H9 (cell line): Measurements from ENCODE around the gene SYT17. TPM values are rescaled to one million over a fixed set of nuclear protein-coding genes. Genes with fewer than 3 reads are reported as not detected.

Experiments used
- DNase-seq: peaks from one replicate; pipeline ENCODE4 v3.0.0-alpha.2; 2017
- H2AFZ ChIP-seq: one replicate; pipeline ENCODE4 v1.6.1; 2013; ENCODE audit warnings: mild to moderate bottlenecking, low read length, control low read depth, moderate library complexity
- H2AK5ac ChIP-seq: 2 replicates; pipeline ENCODE4 v1.6.1; 2013; ENCODE audit warnings: low read length, control low read depth, mixed read lengths; ENCODE audit not compliant: insufficient read length
- H2BK120ac ChIP-seq: one replicate; pipeline ENCODE4 v1.6.1; 2013; ENCODE audit warnings: low read depth, mild to moderate bottlenecking, low read length, control low read depth, inconsistent platforms; ENCODE audit not compliant: poor library complexity, severe bottlenecking
- H2BK12ac ChIP-seq: 2 replicates; pipeline ENCODE4 v1.6.1; 2013; ENCODE audit warnings: low read length, control low read depth, mixed read lengths, low read depth; ENCODE audit not compliant: insufficient read length
- H2BK15ac ChIP-seq: 2 replicates; pipeline ENCODE4 v1.6.1; 2013; ENCODE audit warnings: low read depth, low read length, control low read depth
- H2BK20ac ChIP-seq: one replicate; pipeline ENCODE4 v1.6.1; 2013; ENCODE audit warnings: low read depth, mild to moderate bottlenecking, low read length, control low read depth, inconsistent platforms; ENCODE audit not compliant: poor library complexity, severe bottlenecking
- H2BK5ac ChIP-seq: 2 replicates; pipeline ENCODE4 v1.6.1; 2013; ENCODE audit warnings: low read length, control low read depth, mixed read lengths; ENCODE audit not compliant: insufficient read length
- H3K14ac ChIP-seq: 2 replicates; pipeline ENCODE4 v1.6.1; 2013; ENCODE audit warnings: low read length, control low read depth; ENCODE audit not compliant: insufficient read depth
- H3K18ac ChIP-seq: 2 replicates; pipeline ENCODE4 v1.6.1; 2013; ENCODE audit warnings: low read depth, mild to moderate bottlenecking, mixed read lengths, low read length, control low read depth; ENCODE audit not compliant: insufficient read length
- H3K23ac ChIP-seq: 2 replicates; pipeline ENCODE4 v1.6.1; 2013; ENCODE audit warnings: low read length, control low read depth, mixed read lengths, low read depth; ENCODE audit not compliant: insufficient read length
- H3K23me2 ChIP-seq: 2 replicates; pipeline ENCODE4 v1.6.1; 2013; ENCODE audit warnings: low read depth, mild to moderate bottlenecking, mixed read lengths, low read length, control low read depth; ENCODE audit not compliant: insufficient read length, poor library complexity, severe bottlenecking
- H3K27ac ChIP-seq: 2 replicates; pipeline ENCODE4 v1.5.1; 2013; ENCODE audit warnings: low read length, control low read depth, mixed read lengths, low read depth; ENCODE audit not compliant: insufficient read length
- H3K27me3 ChIP-seq: 2 replicates; pipeline ENCODE4 v1.6.1; 2013; ENCODE audit warnings: low read length, control low read depth, inconsistent platforms; ENCODE audit not compliant: insufficient read depth
- H3K4ac ChIP-seq: 2 replicates; pipeline ENCODE4 v1.6.1; 2013; ENCODE audit warnings: low read depth, mild to moderate bottlenecking, control low read depth, inconsistent platforms, low read length, moderate library complexity
- H3K4me1 ChIP-seq: 2 replicates; pipeline ENCODE4 v1.6.1; 2013; ENCODE audit warnings: low read length, control low read depth, inconsistent platforms; ENCODE audit not compliant: insufficient read depth
- H3K4me2 ChIP-seq: 2 replicates; pipeline ENCODE4 v1.6.1; 2013; ENCODE audit warnings: low read length, control low read depth, mixed read lengths; ENCODE audit not compliant: insufficient read length, insufficient read depth
- H3K56ac ChIP-seq: 2 replicates; pipeline ENCODE4 v1.6.1; 2013; ENCODE audit warnings: low read depth, mild to moderate bottlenecking, mixed read lengths, low read length, control low read depth; ENCODE audit not compliant: insufficient read length
- H3K79me1 ChIP-seq: 2 replicates; pipeline ENCODE4 v1.6.1; 2013; ENCODE audit warnings: low read depth, mild to moderate bottlenecking, moderate library complexity, low read length, control low read depth, inconsistent platforms; ENCODE audit not compliant: insufficient read depth, poor library complexity, severe bottlenecking
- H3K79me2 ChIP-seq: 2 replicates; pipeline ENCODE4 v1.6.1; 2013; ENCODE audit warnings: low read length, control low read depth, inconsistent platforms; ENCODE audit not compliant: insufficient read depth
- H3K9ac ChIP-seq: 2 replicates; pipeline ENCODE4 v1.6.1; 2013; ENCODE audit warnings: low read length, control low read depth, mixed read lengths; ENCODE audit not compliant: insufficient read length; ENCODE audit errors: extremely low read depth
- H3K9me3 ChIP-seq: one replicate; pipeline ENCODE4 v1.6.1; 2013; ENCODE audit warnings: low read depth, low read length, inconsistent platforms; ENCODE audit not compliant: control insufficient read depth
- H3T11ph ChIP-seq: one replicate; pipeline ENCODE4 v1.6.1; 2013; ENCODE audit warnings: mild to moderate bottlenecking, low read length, control low read depth, inconsistent platforms
- H4K20me1 ChIP-seq: one replicate; pipeline ENCODE4 v1.6.1; 2013; ENCODE audit not compliant: control insufficient read depth, insufficient read length, insufficient read depth
- H4K5ac ChIP-seq: 2 replicates; pipeline ENCODE4 v1.6.1; 2013; ENCODE audit warnings: low read depth, mild to moderate bottlenecking, mixed read lengths, low read length, control low read depth; ENCODE audit not compliant: insufficient read length
- H4K8ac ChIP-seq: replicated peaks from 2 replicates; pipeline ENCODE4 v1.6.1; 2013; ENCODE audit warnings: low read length, control low read depth, mixed read lengths, low read depth; ENCODE audit not compliant: insufficient read length
- H4K91ac ChIP-seq: 2 replicates; pipeline ENCODE4 v1.6.1; 2013; ENCODE audit warnings: low read depth, mild to moderate bottlenecking, moderate library complexity, mixed read lengths, low read length, control low read depth; ENCODE audit not compliant: insufficient read length
- H3K27ac Mint-ChIP-seq, 3 experiments: 2 replicates in 2 of 3; 3 replicates in 1 of 3; pipeline ENCODE4 v1.8.0; 2020 to 2021; ENCODE audit warnings: mixed read lengths in 3 of 3, mild to moderate bottlenecking in 1 of 3, moderate library complexity in 1 of 3
- H3K27me3 Mint-ChIP-seq: 2 replicates; pipeline ENCODE4 v1.8.0; 2021; ENCODE audit warnings: low read depth, mild to moderate bottlenecking, moderate library complexity, mixed read lengths
- H3K36me3 Mint-ChIP-seq, 3 experiments: 2 replicates in 2 of 3; 3 replicates in 1 of 3; pipeline ENCODE4 v1.8.0; 2020 to 2021; ENCODE audit warnings: low read depth in 3 of 3, mixed read lengths in 3 of 3; ENCODE audit not compliant: insufficient read depth in 1 of 3
- H3K4me1 Mint-ChIP-seq, 2 experiments: 2 replicates each; pipeline ENCODE4 v1.8.0; 2020; ENCODE audit warnings: mixed read lengths in 2 of 2
- H3K4me3 Mint-ChIP-seq, 2 experiments: 2 replicates in 1 of 2; 3 replicates in 1 of 2; pipeline ENCODE4 v1.8.0; 2020 to 2021; ENCODE audit warnings: mild to moderate bottlenecking in 2 of 2, mixed read lengths in 2 of 2, moderate library complexity in 1 of 2
- H3K9me3 Mint-ChIP-seq, 2 experiments: 2 replicates in 1 of 2; 3 replicates in 1 of 2; pipeline ENCODE4 v1.8.0; 2020; ENCODE audit warnings: mild to moderate bottlenecking in 2 of 2, mixed read lengths in 2 of 2, moderate library complexity in 1 of 2
- WGBS: extraction: QIAGEN DNeasy Blood & Tissue Kit; methylation state at CpG from one replicate; pipeline ENCODE4 v1.1.7; 2013; ENCODE audit warnings: missing lambda C conversion rate, low lambda C conversion rate, mixed read lengths; ENCODE audit not compliant: insufficient read length; ENCODE audit errors: extremely low coverage; 5-methylcytosine and 5-hydroxymethylcytosine counted together
- total RNA-seq: library from RNA; stranded (reverse); gene quantifications from 2 replicates; pipeline ENCODE4 v1.2.1, GENCODE V29; 2021
- TF ChIP-seq, protein P1 (sequence below): fragments of 200-600 bp; sonication (generic); conservative IDR thresholded peaks from 3 replicates; pipeline ENCODE4 v1.8.0; 2021; ENCODE audit warnings: antibody characterized with exemption, mild to moderate bottlenecking

SYT17 gene
- total RNA-seq, 1 experiment from 2014 or later: 3.0 TPM

DNA sequence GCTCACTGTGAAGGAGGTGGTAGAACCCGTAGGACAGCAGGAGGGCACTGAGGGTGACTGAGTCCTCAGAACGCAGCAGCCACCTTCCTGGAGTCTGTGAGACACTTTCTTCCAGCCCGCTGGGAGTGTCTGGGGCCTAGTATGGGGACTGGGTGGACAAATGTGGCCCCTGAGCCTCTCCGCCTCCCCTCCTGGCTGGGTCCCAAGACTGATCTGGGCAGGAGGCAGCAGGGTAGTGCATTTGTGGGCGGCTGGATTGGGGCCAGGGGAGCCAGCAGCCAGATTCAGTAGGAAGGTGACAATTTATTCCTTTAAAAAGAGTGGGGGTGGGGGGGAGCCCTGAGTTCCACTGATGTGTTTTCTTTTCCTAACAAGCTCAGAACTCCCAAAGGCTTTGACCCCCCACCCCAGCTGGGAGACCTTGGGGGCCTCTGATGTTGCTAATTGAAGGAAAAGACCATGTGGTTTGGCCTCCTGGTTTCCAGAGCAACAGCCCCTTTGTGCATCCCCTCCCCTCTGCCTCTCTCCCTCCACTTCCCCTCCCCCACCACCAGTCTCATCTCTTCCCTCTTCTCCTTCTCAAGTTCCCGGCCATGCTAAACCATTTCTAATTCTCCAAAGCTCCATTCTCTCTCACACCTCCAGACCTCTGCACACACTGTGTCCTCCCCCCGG lies 121.9 kb downstream of the SYT17 start:
- no peaks in the 10 kb centered on the region for H4K20me1 ChIP-seq
- Mint-ChIP-seq H3K27me3 (no peaks in the 10 kb centered on the region; the same call in 1 of the 2 replicates), H3K27ac (peak overlapping the region; percentile 31 to 85 (median 78); a peak in 6 of 7 replicates), H3K4me1 (peaks cover 61 to 73% of the 10 kb centered on the region in 2 experiments), H3K9me3 (peaks cover 3 to 5% of the 10 kb centered on the region in 2 experiments; a peak in 3 of 5 replicates), H3K36me3 (peaks cover 0 to 3% (median 0%) of the 10 kb centered on the region in 3 experiments; a peak in 2 of 7 replicates), H3K4me3 (peak overlapping the region in 1 of 2 experiments; percentile 52; a peak in 1 of 5 replicates)
- peak overlapping the region; percentile 91 for H3K14ac ChIP-seq
- peak overlapping the region; percentile 89 for H4K91ac ChIP-seq
- peak overlapping the region; percentile 93 for H3K18ac ChIP-seq
- H3K4me1 ChIP-seq: peaks cover 11% of the 10 kb centered on the region; the same call in 1 of the 2 replicates
- H3K79me1 ChIP-seq: no peaks in the 10 kb centered on the region
- no peak overlapping the region for H3K23ac ChIP-seq
- TF ChIP-seq, protein P1, sequence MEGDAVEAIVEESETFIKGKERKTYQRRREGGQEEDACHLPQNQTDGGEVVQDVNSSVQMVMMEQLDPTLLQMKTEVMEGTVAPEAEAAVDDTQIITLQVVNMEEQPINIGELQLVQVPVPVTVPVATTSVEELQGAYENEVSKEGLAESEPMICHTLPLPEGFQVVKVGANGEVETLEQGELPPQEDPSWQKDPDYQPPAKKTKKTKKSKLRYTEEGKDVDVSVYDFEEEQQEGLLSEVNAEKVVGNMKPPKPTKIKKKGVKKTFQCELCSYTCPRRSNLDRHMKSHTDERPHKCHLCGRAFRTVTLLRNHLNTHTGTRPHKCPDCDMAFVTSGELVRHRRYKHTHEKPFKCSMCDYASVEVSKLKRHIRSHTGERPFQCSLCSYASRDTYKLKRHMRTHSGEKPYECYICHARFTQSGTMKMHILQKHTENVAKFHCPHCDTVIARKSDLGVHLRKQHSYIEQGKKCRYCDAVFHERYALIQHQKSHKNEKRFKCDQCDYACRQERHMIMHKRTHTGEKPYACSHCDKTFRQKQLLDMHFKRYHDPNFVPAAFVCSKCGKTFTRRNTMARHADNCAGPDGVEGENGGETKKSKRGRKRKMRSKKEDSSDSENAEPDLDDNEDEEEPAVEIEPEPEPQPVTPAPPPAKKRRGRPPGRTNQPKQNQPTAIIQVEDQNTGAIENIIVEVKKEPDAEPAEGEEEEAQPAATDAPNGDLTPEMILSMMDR: no peak
- no peak overlapping the region for H3K9ac ChIP-seq
- H3K9me3 ChIP-seq: no peaks in the 10 kb centered on the region
- no peak overlapping the region for H4K8ac ChIP-seq
- no peaks in the 10 kb centered on the region for H3K23me2 ChIP-seq
- H3K56ac ChIP-seq: no peak overlapping the region
- H3K27ac ChIP-seq: no peak overlapping the region
- H2BK20ac ChIP-seq: no peak overlapping the region
- peak overlapping the region; percentile 42 for H2AFZ ChIP-seq
- no CpG with 5 or more reads among the region's 7 CpGs for WGBS
- no peak overlapping the region for H2BK5ac ChIP-seq
- peak overlapping the region; percentile 90 for H3T11ph ChIP-seq
- peak overlapping the region; percentile 41; the same call in 1 of the 2 replicates for H2BK15ac ChIP-seq
- no peaks in the 10 kb centered on the region for H3K27me3 ChIP-seq
- H3K79me2 ChIP-seq: no peaks in the 10 kb centered on the region
- DNase-seq: peak; percentile 54
- H3K4me2 ChIP-seq: no peak overlapping the region
- H4K5ac ChIP-seq: no peak overlapping the region
- peak overlapping the region; percentile 70 for H2BK12ac ChIP-seq
- peak overlapping the region; percentile 96 for H2BK120ac ChIP-seq
- no peak overlapping the region for H2AK5ac ChIP-seq
- no peak overlapping the region for H3K4ac ChIP-seq
